Measurements from ENCODE around the gene SH3BP5.

- TF ChIP-seq EZH2 (IDR thresholded peaks at IDR 0.05; ENCODE audit: insufficient read depth, poor library complexity, severe bottlenecking) (no peak), EZH2phosphoT487 (IDR thresholded peaks at IDR 0.05; ENCODE audit: insufficient read depth, low read depth) (no peak)
These were observed 12.8 kb upstream of the SH3BP5 start for GRCh38 chr3:15345066-15345607.
